Common myeloid progenitor, CD34-positive (primary cell): ENCODE measurements around the gene MBTPS1.

ENCODE experiments used
- CTCF ChIA-PET: fragments of 350-600 bp; sonication (Branson Sonifier 250); formaldehyde crosslinking; loops from one replicate; lab custom pipeline; 2021; ENCODE audit warnings: antibody characterized with exemption; lab: Charles Lee
- POLR2A ChIA-PET: fragments of 350-600 bp; sonication (Branson Sonifier 250); formaldehyde crosslinking; loops from one replicate; lab custom pipeline; 2021; ENCODE audit warnings: antibody characterized with exemption; lab: Charles Lee
- DNase-seq, 3 donors: peaks; one replicate each; pipeline versions ENCODE4 v3.0.0 to v3.0.0-alpha.2; 2013
- H3K27ac ChIP-seq, 2 experiments: 1 replicate in 1 of 2; 2 replicates in 1 of 2; pipeline ENCODE4 v1.7.0; 2013; ENCODE audit warnings: inconsistent platforms in 2 of 2, low read length in 2 of 2, mild to moderate bottlenecking in 2 of 2, low read depth in 1 of 2, moderate library complexity in 1 of 2; ENCODE audit not compliant: severe bottlenecking in 2 of 2, insufficient read depth in 1 of 2, poor library complexity in 1 of 2
- H3K27me3 ChIP-seq, 5 experiments: replicated peaks in 2 of 5; 1 replicate in 3 of 5; 2 replicates in 2 of 5; pipeline versions ENCODE4 v1.6.1 to v1.7.0; 2013; ENCODE audit warnings: low read length in 4 of 5, mild to moderate bottlenecking in 2 of 5, moderate library complexity in 2 of 5, inconsistent platforms in 1 of 5; ENCODE audit not compliant: insufficient read depth in 5 of 5, control insufficient read depth in 4 of 5
- H3K36me3 ChIP-seq, 4 experiments: 1 replicate in 2 of 4; 2 replicates in 2 of 4; pipeline versions ENCODE4 v1.6.1 to v1.7.0; 2013; ENCODE audit warnings: low read length in 3 of 4, control low read depth in 1 of 4, mild to moderate bottlenecking in 1 of 4; ENCODE audit not compliant: control insufficient read depth in 4 of 4, insufficient read depth in 4 of 4
- H3K4me1 ChIP-seq, 4 experiments: 1 replicate in 3 of 4; 2 replicates in 1 of 4; pipeline versions ENCODE4 v1.6.1 to v1.7.1; 2013; ENCODE audit warnings: low read length in 3 of 4, mild to moderate bottlenecking in 3 of 4, control low read depth in 1 of 4, inconsistent platforms in 1 of 4, moderate library complexity in 1 of 4; ENCODE audit not compliant: control insufficient read depth in 4 of 4, insufficient read depth in 4 of 4; ENCODE audit errors: control extremely low read depth in 1 of 4
- H3K4me3 ChIP-seq, 7 experiments: 1 replicate in 4 of 7; 2 replicates in 3 of 7; pipeline versions ENCODE4 v1.5.1 to v1.7.0; 2013; ENCODE audit warnings: mild to moderate bottlenecking in 7 of 7, low read length in 6 of 7, moderate library complexity in 6 of 7, inconsistent platforms in 2 of 7, low read depth in 2 of 7, control low read depth in 1 of 7; ENCODE audit not compliant: insufficient read depth in 4 of 7, control insufficient read depth in 1 of 7; ENCODE audit errors: extremely low read depth in 1 of 7
- H3K9me3 ChIP-seq, 5 experiments: 1 replicate in 4 of 5; 2 replicates in 1 of 5; pipeline versions ENCODE4 v1.6.1 to v1.7.1; 2013; ENCODE audit warnings: low read length in 4 of 5, mild to moderate bottlenecking in 2 of 5, inconsistent platforms in 1 of 5, low read depth in 1 of 5, moderate library complexity in 1 of 5; ENCODE audit not compliant: control insufficient read depth in 4 of 5, insufficient read depth in 2 of 5; ENCODE audit errors: control extremely low read depth in 1 of 5
- WGBS: methylation state at CpG from one replicate; pipeline ENCODE4 v1.1.5; 2013; ENCODE audit not compliant: insufficient coverage; 5-methylcytosine and 5-hydroxymethylcytosine counted together

The MBTPS1 gene

GRCh38 chr16:84075376-84075775 lies 41.4 kb downstream of the MBTPS1 start:
- Histone ChIP-seq H3K9me3 (no peaks in the 10 kb centered on the region), H3K36me3 (peaks cover 10 to 88% (median 51%) of the 10 kb centered on the region in 4 experiments), H3K27me3 (no peaks in the 10 kb centered on the region), H3K4me1 (no peaks in the 10 kb centered on the region), H3K4me3 (no peak overlapping the region), H3K27ac (no peak overlapping the region)
- ChIA-PET POLR2A (no interaction called here), CTCF (interaction anchor here (1.3 to 1.6 kb wide), 2 partner anchors 10 to 12 kb away, joined by 4 to 7 read pairs; no protein-coding TSS in a partner anchor)
- WGBS, result 97% methylated on average over 10 of the region's 11 CpGs
- no peak for DNase-seq

- 100% methylated on average over 3 of the region's 3 CpGs for WGBS
- no peaks in the 10 kb centered on the region for H3K4me1 ChIP-seq
- H3K9me3 ChIP-seq, result no peaks in the 10 kb centered on the region
- ChIA-PET CTCF (interaction anchor here (1.3 to 1.6 kb wide), 2 partner anchors 9 to 11 kb away, joined by 4 to 7 read pairs; no protein-coding TSS in a partner anchor), POLR2A (no interaction called here)
- no peak overlapping the region for H3K4me3 ChIP-seq
- no peak for DNase-seq
- H3K36me3 ChIP-seq, result peaks cover 6 to 87% (median 50%) of the 10 kb centered on the region in 4 experiments
- H3K27ac ChIP-seq, result no peak overlapping the region
- no peaks in the 10 kb centered on the region for H3K27me3 ChIP-seq
Observed at GRCh38 chr16:84074721-84075120, 42.0 kb downstream of the MBTPS1 start.

- WGBS, result 97% methylated on average over 10 of the region's 10 CpGs
- ChIA-PET POLR2A (no interaction called here), CTCF (interaction anchor here (9.5 kb wide), 1 partner anchor 116 kb away, joined by 95 read pairs; the partner anchor contains the start of gene OSGIN1)
- H3K4me1 ChIP-seq, result no peaks in the 10 kb centered on the region
- H3K4me3 ChIP-seq, result no peak overlapping the region
- no peak for DNase-seq
- H3K27me3 ChIP-seq, result no peaks in the 10 kb centered on the region
- H3K27ac ChIP-seq, result no peak overlapping the region
- H3K9me3 ChIP-seq, result no peaks in the 10 kb centered on the region
- H3K36me3 ChIP-seq, result peaks cover 8 to 90% (median 63%) of the 10 kb centered on the region in 4 experiments
Observed at GRCh38 chr16:84072014-84072413, 44.7 kb downstream of the MBTPS1 start.

- no peaks in the 10 kb centered on the region for H3K4me1 ChIP-seq
- DNase-seq, result no peak
- WGBS, result 100% methylated on average over 3 of the region's 8 CpGs
- peaks cover 13 to 88% (median 69%) of the 10 kb centered on the region in 4 experiments for H3K36me3 ChIP-seq
- no peak overlapping the region for H3K27ac ChIP-seq
- H3K4me3 ChIP-seq, result no peak overlapping the region
- H3K9me3 ChIP-seq, result no peaks in the 10 kb centered on the region
- no peaks in the 10 kb centered on the region for H3K27me3 ChIP-seq
- ChIA-PET POLR2A (no interaction called here), CTCF (interaction anchor here (1.2 to 9.5 kb wide), 4 partner anchors 10 to 115 kb away, joined by 3 to 95 read pairs (median 4); partner anchors contain the start of gene OSGIN1)
Observed at GRCh38 chr16:84071121-84071520, 45.6 kb downstream of the MBTPS1 start.

GRCh38 chr16:84069540-84069939 lies 47.2 kb downstream of the MBTPS1 start:
- 100% methylated on average over 5 of the region's 6 CpGs for WGBS

GRCh38 chr16:84068783-84069462 lies 47.8 kb downstream of the MBTPS1 start:
- Histone ChIP-seq H3K4me3 (no peak overlapping the region), H3K9me3 (no peaks in the 10 kb centered on the region), H3K27ac (no peak overlapping the region), H3K36me3 (peaks cover 17 to 88% (median 61%) of the 10 kb centered on the region in 4 experiments), H3K4me1 (no peaks in the 10 kb centered on the region), H3K27me3 (no peaks in the 10 kb centered on the region)
- ChIA-PET POLR2A (no interaction called here), CTCF (interaction anchor here (0.8 to 9.5 kb wide), 5 partner anchors 18 to 118 kb away, joined by 3 to 95 read pairs (median 3); partner anchors contain the start of genes OSGIN1 and TAF1C)
- WGBS, result 82% methylated on average over 12 of the region's 13 CpGs
- no peak for DNase-seq

More at GRCh38 chr16:84069540-84069939, 47.2 kb downstream of the MBTPS1 start:
- Histone ChIP-seq H3K27ac (no peak overlapping the region), H3K4me3 (no peak overlapping the region), H3K4me1 (no peaks in the 10 kb centered on the region), H3K27me3 (no peaks in the 10 kb centered on the region), H3K36me3 (peaks cover 16 to 88% (median 63%) of the 10 kb centered on the region in 4 experiments), H3K9me3 (no peaks in the 10 kb centered on the region)
- no peak for DNase-seq
- ChIA-PET POLR2A (no interaction called here), CTCF (interaction anchor here (0.7 to 9.5 kb wide), 8 partner anchors 8 to 245 kb away, joined by 3 to 95 read pairs (median 3); partner anchors contain the start of genes OSGIN1 and TAF1C)

GRCh38 chr16:84068041-84068440 lies 48.7 kb downstream of the MBTPS1 start:
- Histone ChIP-seq H3K36me3 (peaks cover 17 to 85% (median 63%) of the 10 kb centered on the region in 4 experiments), H3K27ac (no peak overlapping the region), H3K4me1 (no peaks in the 10 kb centered on the region), H3K4me3 (no peak overlapping the region), H3K27me3 (no peaks in the 10 kb centered on the region), H3K9me3 (no peaks in the 10 kb centered on the region)
- CTCF ChIA-PET, result interaction anchor here (0.8 to 9.5 kb wide), 9 partner anchors 8 to 112 kb away, joined by 3 to 95 read pairs (median 3); partner anchors contain the start of genes OSGIN1 and SLC38A8
- no peak for DNase-seq
- POLR2A ChIA-PET, result no interaction called here
- 98% methylated on average over 8 of the region's 8 CpGs for WGBS
